H1 (cell line): ENCODE results near the gene TMIGD2. TPM values are rescaled to one million over a fixed set of nuclear protein-coding genes. Genes with fewer than 3 reads are reported as not detected.

Experiments used
- CTCF ChIA-PET: fragments of 300-600 bp; sonication (Branson Sonifier 250); formaldehyde crosslinking; loops from one replicate; lab custom pipeline; 2021; ENCODE audit not compliant: partially characterized antibody; lab: Charles Lee
- POLR2A ChIA-PET: fragments of 300-600 bp; sonication (Branson Sonifier 250); formaldehyde crosslinking; loops from one replicate; lab custom pipeline; 2021; ENCODE audit warnings: inconsistent platforms; ENCODE audit not compliant: partially characterized antibody; lab: Charles Lee
- DNase-seq, 2 experiments: peaks; one replicate each; pipeline versions ENCODE4 v3.0.0 to v3.0.0-alpha.2; 2010 to 2022; ENCODE audit warnings: low spot score in 2 of 2, low read depth in 1 of 2, mixed read lengths in 1 of 2
- FAIRE-seq: peaks from 2 replicates; lab custom pipeline; 2011; peaks lifted over from hg19 to GRCh38; lab: Jason Lieb, UNC
- H2AFZ ChIP-seq: 2 replicates; pipeline ENCODE4 v1.8.1; 2012; ENCODE audit warnings: low read length, inconsistent platforms
- H2AK5ac ChIP-seq: 2 replicates; pipeline ENCODE4 v1.6.1; 2013; ENCODE audit warnings: low read depth, low read length
- H2BK120ac ChIP-seq: replicated peaks from 2 replicates; pipeline ENCODE3; 2013; ENCODE audit warnings: low read depth, low read length, inconsistent platforms
- H2BK12ac ChIP-seq: 2 replicates; pipeline ENCODE4 v1.6.1; 2013; ENCODE audit warnings: low read depth, low read length
- H2BK15ac ChIP-seq: 2 replicates; pipeline ENCODE4 v1.6.1; 2013; ENCODE audit warnings: low read length
- H2BK20ac ChIP-seq: 2 replicates; pipeline ENCODE4 v1.6.1; 2013; ENCODE audit warnings: low read length
- H2BK5ac ChIP-seq: 2 replicates; pipeline ENCODE4 v1.6.1; 2013; ENCODE audit warnings: low read depth, low read length
- H3K14ac ChIP-seq: 2 replicates; pipeline ENCODE4 v1.6.1; 2013; ENCODE audit warnings: inconsistent platforms; ENCODE audit not compliant: insufficient read length
- H3K18ac ChIP-seq: 2 replicates; pipeline ENCODE4 v1.6.1; 2013; ENCODE audit warnings: low read length; ENCODE audit errors: extremely low read depth
- H3K23ac ChIP-seq: 2 replicates; pipeline ENCODE4 v1.6.1; 2013; ENCODE audit warnings: inconsistent platforms; ENCODE audit not compliant: insufficient read length
- H3K23me2 ChIP-seq: 2 replicates; pipeline ENCODE4 v1.6.1; 2013; ENCODE audit warnings: low read depth, low read length
- H3K27ac ChIP-seq: 2 replicates; pipeline ENCODE4 v1.6.1; 2011; ENCODE audit warnings: low read depth, low read length, inconsistent platforms
- H3K27me3 ChIP-seq, 4 experiments: replicated peaks in 1 of 4; 1 replicate in 1 of 4; 2 replicates in 3 of 4; pipeline versions ENCODE4 v1.6.1 to v1.8.1; 2011 to 2013; ENCODE audit warnings: low read length in 3 of 4, mild to moderate bottlenecking in 3 of 4, inconsistent platforms in 2 of 4, mixed read lengths in 2 of 4, moderate library complexity in 1 of 4; ENCODE audit not compliant: control insufficient read depth in 3 of 4, insufficient read depth in 3 of 4; ENCODE audit errors: extremely low read depth in 1 of 4
- H3K36me3 ChIP-seq, 4 experiments: 2 replicates each; pipeline versions ENCODE4 v1.6.1 to v1.8.1; 2011 to 2013; ENCODE audit warnings: mild to moderate bottlenecking in 4 of 4, low read length in 3 of 4, moderate library complexity in 2 of 4, control low read depth in 1 of 4, inconsistent platforms in 1 of 4; ENCODE audit not compliant: insufficient read depth in 4 of 4, control insufficient read depth in 2 of 4
- H3K4ac ChIP-seq: replicated peaks from 2 replicates; pipeline ENCODE3; 2013; ENCODE audit warnings: low read length, low read depth, mixed read lengths, inconsistent platforms; ENCODE audit not compliant: insufficient read length
- H3K4me1 ChIP-seq, 4 experiments: replicated peaks in 1 of 4; 1 replicate in 1 of 4; 2 replicates in 3 of 4; pipeline versions ENCODE4 v1.6.1 to v1.8.1; 2011 to 2013; ENCODE audit warnings: low read length in 3 of 4, inconsistent platforms in 2 of 4, mixed read lengths in 1 of 4; ENCODE audit not compliant: insufficient read depth in 4 of 4, control insufficient read depth in 3 of 4
- H3K4me2 ChIP-seq, 2 experiments: 2 replicates each; pipeline versions ENCODE4 v1.6.1 to v1.8.1; 2011 to 2013; ENCODE audit warnings: low read depth in 2 of 2, low read length in 2 of 2, control low read depth in 1 of 2, inconsistent platforms in 1 of 2, mild to moderate bottlenecking in 1 of 2; ENCODE audit not compliant: insufficient read depth in 1 of 2
- H3K4me3 ChIP-seq, 4 experiments: fragments of 200-600, 300-600 bp in 1 of 4; sonication (generic), shearing (Covaris generic), sonication (Bioruptor Twin) in 1 of 4; 2 replicates each; pipeline versions ENCODE4 v1.5.1 to v1.8.1; 2011 to 2016; ENCODE audit warnings: low read length in 4 of 4, low read depth in 3 of 4, control low read depth in 2 of 4, inconsistent platforms in 2 of 4, mild to moderate bottlenecking in 2 of 4, mixed read lengths in 1 of 4, moderate library complexity in 1 of 4; ENCODE audit not compliant: insufficient read depth in 2 of 4; ENCODE audit errors: extremely low read depth in 1 of 4
- H3K56ac ChIP-seq: replicated peaks from 2 replicates; pipeline ENCODE3; 2013; ENCODE audit warnings: low read depth, mild to moderate bottlenecking, mixed read lengths, low read length, inconsistent platforms; ENCODE audit not compliant: insufficient read length
- H3K79me1 ChIP-seq: 2 replicates; pipeline ENCODE4 v1.6.1; 2013; ENCODE audit warnings: low read depth, low read length, control low read depth
- H3K79me2 ChIP-seq, 2 experiments: 2 replicates each; pipeline versions ENCODE4 v1.6.1 to v1.8.1; 2012 to 2013; ENCODE audit warnings: low read length in 2 of 2, mild to moderate bottlenecking in 2 of 2, inconsistent platforms in 1 of 2; ENCODE audit not compliant: insufficient read depth in 2 of 2, control insufficient read depth in 1 of 2
- H3K9ac ChIP-seq, 4 experiments: replicated peaks in 1 of 4; 1 replicate in 1 of 4; 2 replicates in 3 of 4; pipeline versions ENCODE4 v1.6.1 to v1.8.1; 2011 to 2013; ENCODE audit warnings: low read depth in 3 of 4, low read length in 3 of 4, control low read depth in 2 of 4, mild to moderate bottlenecking in 2 of 4, moderate library complexity in 2 of 4, inconsistent platforms in 1 of 4; ENCODE audit errors: extremely low read depth in 1 of 4
- H3K9me3 ChIP-seq, 2 experiments: 2 replicates each; pipeline versions ENCODE4 v1.6.1 to v1.8.1; 2012 to 2013; ENCODE audit warnings: mild to moderate bottlenecking in 2 of 2, moderate library complexity in 2 of 2, control low read depth in 1 of 2, inconsistent platforms in 1 of 2, low read depth in 1 of 2, low read length in 1 of 2, mixed read lengths in 1 of 2; ENCODE audit not compliant: insufficient read depth in 2 of 2
- H4K20me1 ChIP-seq, 2 experiments: replicated peaks in 1 of 2; 2 replicates each; pipeline versions ENCODE3 to v1.8.1; 2011 to 2013; ENCODE audit warnings: inconsistent platforms in 2 of 2, low read length in 2 of 2, mild to moderate bottlenecking in 1 of 2; ENCODE audit not compliant: insufficient read depth in 2 of 2, control insufficient read depth in 1 of 2
- H4K5ac ChIP-seq: 2 replicates; pipeline ENCODE4 v1.6.1; 2013; ENCODE audit warnings: low read length, low read depth, mixed read lengths, inconsistent platforms; ENCODE audit not compliant: insufficient read length
- H4K8ac ChIP-seq: 2 replicates; pipeline ENCODE4 v1.8.0; 2013; ENCODE audit warnings: mild to moderate bottlenecking, moderate library complexity, low read length, inconsistent platforms; ENCODE audit not compliant: insufficient read depth; ENCODE audit errors: extremely low read depth
- H4K91ac ChIP-seq: replicated peaks from 2 replicates; pipeline ENCODE3; 2013; ENCODE audit warnings: low read length, mixed read lengths, inconsistent platforms; ENCODE audit not compliant: insufficient read length
- CHD1 ChIP-seq: IDR thresholded peaks from 2 replicates; pipeline ENCODE4 v1.6.1; 2012; ENCODE audit warnings: low read depth, low read length, improper control_type of control experiment
- CREB1 ChIP-seq: IDR thresholded peaks from 2 replicates; pipeline ENCODE4 v1.6.1; 2012; ENCODE audit warnings: inconsistent platforms
- EZH2 ChIP-seq: fragments of 200-600 bp; sonication (generic); IDR thresholded peaks from 2 replicates; pipeline ENCODE4 v1.7.1; 2012; ENCODE audit warnings: low read depth, mild to moderate bottlenecking, moderate library complexity, low read length, inconsistent platforms; ENCODE audit not compliant: severe bottlenecking
- GTF2F1 ChIP-seq: IDR thresholded peaks from 2 replicates; pipeline ENCODE4 v1.6.1; 2012; ENCODE audit warnings: low read depth, low read length, improper control_type of control experiment, borderline replicate concordance
- RXRA ChIP-seq: IDR thresholded peaks from 2 replicates; pipeline ENCODE4 v1.6.1; 2011; ENCODE audit warnings: low read depth, mild to moderate bottlenecking, low read length, moderate library complexity; ENCODE audit not compliant: insufficient read depth
- SIN3A ChIP-seq, 2 experiments: IDR thresholded peaks in 1 of 2; conservative IDR thresholded peaks in 1 of 2; 2 replicates each; pipeline ENCODE4 v1.6.1; 2011 to 2012; ENCODE audit warnings: low read length in 2 of 2, improper control_type of control experiment in 1 of 2, low read depth in 1 of 2, mild to moderate bottlenecking in 1 of 2
- SUZ12 ChIP-seq: fragments of 200-600 bp; sonication (generic); IDR thresholded peaks from 2 replicates; pipeline ENCODE4 v1.6.1; 2012; ENCODE audit warnings: mild to moderate bottlenecking, inconsistent platforms, low read length, moderate library complexity, mixed read lengths
- TEAD4 ChIP-seq: IDR thresholded peaks from 2 replicates; pipeline ENCODE4 v1.6.1; 2012; ENCODE audit warnings: low read depth, low read length, inconsistent platforms, mixed read lengths
- WGBS, 2 experiments: shearing (Covaris generic) in 1 of 2; methylation state at CpG; one replicate each; pipeline versions ENCODE4 v1.1.6 to v1.1.7; 2013 to 2015; ENCODE audit warnings: low lambda C conversion rate in 2 of 2, mixed read lengths in 2 of 2, inconsistent platforms in 1 of 2, low coverage in 1 of 2, missing lambda C conversion rate in 1 of 2; ENCODE audit not compliant: insufficient replicate concordance in 2 of 2, insufficient coverage in 1 of 2, insufficient read length in 1 of 2; ENCODE audit errors: extremely low coverage in 1 of 2, missing lambda C conversion rate in 1 of 2; 5-methylcytosine and 5-hydroxymethylcytosine counted together
- polyA plus RNA-seq, 7 experiments: library from polyadenylated mRNA; depleted of rRNA in 3 of 7; stranded (reverse) in 5 of 7; unstranded in 2 of 7; fragments of >200 nt in 5 of 7; fragments of 200-250 nt in 2 of 7; gene quantifications; 1 replicate in 5 of 7; 2 replicates in 1 of 7; 4 replicates in 1 of 7; pipeline versions ENCODE4 v1.2.1 to v1.2.3, GENCODE V29; 2011 to 2013; ENCODE audit warnings: missing spikeins in 2 of 7, mixed read lengths in 2 of 7
- total RNA-seq: library from RNA; stranded (reverse); fragmentation: NEBNext Ultra II Directional; extraction: Animal tissue kit (Norgen Biotek cat#: 25700); gene quantifications from 2 replicates; pipeline ENCODE4 v1.2.1, GENCODE V29; 2021
- TF ChIP-seq, protein P1 (sequence below), 3 experiments: IDR thresholded peaks; 1 replicate in 2 of 3; 2 replicates in 1 of 3; pipeline versions ENCODE4 v1.5.1 to v1.6.1; 2011; ENCODE audit warnings: low read length in 3 of 3, mild to moderate bottlenecking in 3 of 3, inconsistent platforms in 2 of 3, low read depth in 1 of 3, moderate library complexity in 1 of 3; ENCODE audit not compliant: insufficient read depth in 1 of 3; ENCODE audit errors: control extremely low read depth in 1 of 3

Gene TMIGD2
- total and polyA plus RNA-seq, 2 of the 8 experiments (the other 6 are each of a cell fraction or from before 2014, with no cell fraction given), result 0.39 to 0.41 TPM

DNA sequence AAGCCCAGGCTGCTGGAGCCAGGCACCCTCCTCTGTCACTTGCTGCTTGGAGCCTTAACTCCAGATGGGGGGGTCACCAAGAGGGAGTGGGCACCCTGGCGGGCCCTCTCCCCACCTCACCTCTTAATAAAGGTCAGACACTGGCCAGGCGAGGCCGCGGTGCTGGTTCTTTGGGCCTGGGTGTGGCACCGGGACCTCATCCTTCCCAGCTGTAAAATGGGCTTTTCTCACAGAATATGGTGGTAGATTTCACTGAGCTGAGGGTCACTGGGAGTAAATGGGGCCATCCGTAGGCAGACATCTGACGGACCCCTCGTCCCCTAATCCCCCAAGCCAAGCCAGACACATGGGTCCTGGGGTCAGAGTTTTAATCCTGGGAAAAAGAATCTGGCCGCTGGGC is 21.5 kb upstream of the TMIGD2 start:
- no peak overlapping the region for H3K18ac ChIP-seq
- CTCF ChIA-PET, result interaction anchor here (0.6 to 8.2 kb wide), 5 partner anchors 16 to 266 kb away, joined by 3 to 71 read pairs (median 3); no protein-coding TSS in a partner anchor
- H4K8ac ChIP-seq, result no peak overlapping the region
- H3K23ac ChIP-seq, result no peak overlapping the region
- H3K4ac ChIP-seq, result no peak overlapping the region
- TF ChIP-seq SIN3A (conservative IDR thresholded peaks at IDR 0.05 in 1 of 2, IDR thresholded peaks at IDR 0.05 in 1 of 2; ENCODE audit: low read depth in 1 of 2, low read length in 2 of 2) (no peak), GTF2F1 (no peak), RXRA (no peak), SUZ12 (no peak), CHD1 (no peak), TEAD4 (no peak), CREB1 (no peak), EZH2 (no peak)
- TF ChIP-seq, protein P1, sequence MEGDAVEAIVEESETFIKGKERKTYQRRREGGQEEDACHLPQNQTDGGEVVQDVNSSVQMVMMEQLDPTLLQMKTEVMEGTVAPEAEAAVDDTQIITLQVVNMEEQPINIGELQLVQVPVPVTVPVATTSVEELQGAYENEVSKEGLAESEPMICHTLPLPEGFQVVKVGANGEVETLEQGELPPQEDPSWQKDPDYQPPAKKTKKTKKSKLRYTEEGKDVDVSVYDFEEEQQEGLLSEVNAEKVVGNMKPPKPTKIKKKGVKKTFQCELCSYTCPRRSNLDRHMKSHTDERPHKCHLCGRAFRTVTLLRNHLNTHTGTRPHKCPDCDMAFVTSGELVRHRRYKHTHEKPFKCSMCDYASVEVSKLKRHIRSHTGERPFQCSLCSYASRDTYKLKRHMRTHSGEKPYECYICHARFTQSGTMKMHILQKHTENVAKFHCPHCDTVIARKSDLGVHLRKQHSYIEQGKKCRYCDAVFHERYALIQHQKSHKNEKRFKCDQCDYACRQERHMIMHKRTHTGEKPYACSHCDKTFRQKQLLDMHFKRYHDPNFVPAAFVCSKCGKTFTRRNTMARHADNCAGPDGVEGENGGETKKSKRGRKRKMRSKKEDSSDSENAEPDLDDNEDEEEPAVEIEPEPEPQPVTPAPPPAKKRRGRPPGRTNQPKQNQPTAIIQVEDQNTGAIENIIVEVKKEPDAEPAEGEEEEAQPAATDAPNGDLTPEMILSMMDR (IDR thresholded peaks at IDR 0.05; ENCODE audit: control extremely low read depth in 1 of 3, insufficient read depth in 1 of 3, low read depth in 1 of 3, low read length in 3 of 3), result no peak
- TF ChIP-seq, all 59 proteins: peak for 0
- H2BK12ac ChIP-seq, result no peak overlapping the region
- H3K4me1 ChIP-seq, result peaks cover 0 to 4% (median 2%) of the 10 kb centered on the region in 4 experiments; a peak in 4 of 7 replicates
- no peak overlapping the region for H2AFZ ChIP-seq
- peaks cover 0 to 4% of the 10 kb centered on the region in 2 experiments; a peak in 1 of 4 replicates for H3K9me3 ChIP-seq
- H3K4me2 ChIP-seq, result no peak overlapping the region
- peaks cover 0 to 21% (median 1%) of the 10 kb centered on the region in 4 experiments; a peak in 4 of 8 replicates for H3K36me3 ChIP-seq
- no peaks in the 10 kb centered on the region for H3K79me1 ChIP-seq
- no peaks in the 10 kb centered on the region for H3K27me3 ChIP-seq
- H2BK15ac ChIP-seq, result no peak overlapping the region
- no peak for FAIRE-seq
- no peak overlapping the region for H2BK20ac ChIP-seq
- H4K20me1 ChIP-seq, result peaks cover 4 to 11% of the 10 kb centered on the region in 2 experiments
- H3K4me3 ChIP-seq, result no peak overlapping the region
- 89% methylated on average over 9 of the region's 9 CpGs; no CpG with 5 or more reads in 1 of the 2 experiments for WGBS, 2 experiments
- H3K9ac ChIP-seq, result no peak overlapping the region
- H3K23me2 ChIP-seq, result peaks cover 12% of the 10 kb centered on the region; the same call in 1 of the 2 replicates
- no peaks in the 10 kb centered on the region for H3K79me2 ChIP-seq
- H4K5ac ChIP-seq, result no peak overlapping the region
- H2AK5ac ChIP-seq, result no peak overlapping the region
- H3K27ac ChIP-seq, result no peak overlapping the region
- no peak overlapping the region for H3K56ac ChIP-seq
- no peak overlapping the region for H2BK120ac ChIP-seq
- no peak for DNase-seq
- H2BK5ac ChIP-seq, result no peak overlapping the region
- no peak overlapping the region for H3K14ac ChIP-seq
- no peak overlapping the region for H4K91ac ChIP-seq
- POLR2A ChIA-PET, result interaction anchor here (1.1 to 7.4 kb wide), 5 partner anchors 9 to 32 kb away, joined by 3 to 86 read pairs (median 13); partner anchors contain the start of genes FSD1 and MPND
